Fibroblast of the aortic adventitia (primary cell): ENCODE results near the gene NXPE3. TPM values are rescaled to one million over a fixed set of nuclear protein-coding genes. Genes with fewer than 3 reads are reported as not detected.

Experiments
- DNase-seq: peaks from one replicate; pipeline ENCODE4 v3.0.0-alpha.2; 2010; ENCODE audit warnings: low read depth
- H3K4me3 ChIP-seq: 2 replicates; pipeline ENCODE4 v1.5.1; 2011; ENCODE audit warnings: low read depth, mild to moderate bottlenecking, control low read depth, low read length, moderate library complexity
- CTCF ChIP-seq: IDR thresholded peaks from 2 replicates; pipeline ENCODE4 v1.5.1; 2011; ENCODE audit warnings: mild to moderate bottlenecking, low read length, control low read depth, inconsistent platforms; ENCODE audit not compliant: insufficient read depth
- total RNA-seq: library from RNA; depleted of rRNA; stranded (reverse); fragments of >200 nt; gene quantifications from 2 replicates; pipeline ENCODE4 v1.2.3, GENCODE V29; 2012; ENCODE audit warnings: low replicate concordance

The NXPE3 gene
- total RNA-seq, 1 donor, result 19.7 TPM

GRCh38 chr3:101821503-101821902 is 42.5 kb downstream of the NXPE3 start:
- DNase-seq, result no peak
- no peak overlapping the region for H3K4me3 ChIP-seq
- TF ChIP-seq CTCF, result no peak

- no peak overlapping the region for H3K4me3 ChIP-seq
- DNase-seq, result peak; percentile 39
- no peak for TF ChIP-seq CTCF
Observed at GRCh38 chr3:101823525-101823924, 44.5 kb downstream of the NXPE3 start.

GRCh38 chr3:101824702-101825101 is 45.7 kb downstream of the NXPE3 start:
- peak; percentile 50 for DNase-seq
- TF ChIP-seq CTCF, result no peak
- no peak overlapping the region for H3K4me3 ChIP-seq

- TF ChIP-seq CTCF, result no peak
- DNase-seq, result no peak
- no peak overlapping the region for H3K4me3 ChIP-seq
Observed at GRCh38 chr3:101825904-101826445, 47.0 kb downstream of the NXPE3 start.

- H3K4me3 ChIP-seq, result peak overlapping the region; percentile 69
- TF ChIP-seq CTCF, result no peak
- DNase-seq, result peak; percentile 77
Observed at GRCh38 chr3:101827211-101828174, 48.5 kb downstream of the NXPE3 start.

GRCh38 chr3:101828276-101828675 is 49.3 kb downstream of the NXPE3 start:
- DNase-seq, result no peak
- TF ChIP-seq CTCF, result no peak
- H3K4me3 ChIP-seq, result peak overlapping the region; percentile 69
